NCI-H1694 treated with DMSO at 0.1 percent for 48 hours (cell line): ENCODE results near the gene PYY.
A peak's percentile ranks its signal among the peaks of the same experiment; 100 is the strongest.

Source experiments
- DNase-seq: peaks from one replicate; lab custom pipeline; 2025; lab: John Stamatoyannopoulos, UW

PYY gene

GRCh38 chr17:43914451-43914850 is 39.3 kb downstream of the PYY start:
- no peak for DNase-seq

- no peak for DNase-seq
Observed at GRCh38 chr17:43913584-43913983, 40.2 kb downstream of the PYY start.

GRCh38 chr17:43912635-43913304 is 41.0 kb downstream of the PYY start:
- DNase-seq, result no peak

- no peak for DNase-seq
Observed at GRCh38 chr17:43911904-43912303, 41.8 kb downstream of the PYY start.

- DNase-seq, result no peak
Observed at GRCh38 chr17:43909537-43910231, 44.1 kb downstream of the PYY start.

- DNase-seq, result peak; percentile 75
Observed at GRCh38 chr17:43907998-43908721, 45.6 kb downstream of the PYY start.

- peak; percentile 82 for DNase-seq
Observed at GRCh38 chr17:43907425-43907981, 46.2 kb downstream of the PYY start, which contains the start of gene MPP2. Gene MPP2, minus strand, starts transcription at chr17:43907536. Its CDS starts 3,076 bp downstream, at chr17:43904460.

- DNase-seq, result no peak
Observed at GRCh38 chr17:43906951-43907424, 46.8 kb downstream of the PYY start.

- DNase-seq, result peak; percentile 57
Observed at GRCh38 chr17:43905985-43906852, 47.5 kb downstream of the PYY start.

GRCh38 chr17:43905400-43905984 is 48.2 kb downstream of the PYY start:
- DNase-seq, result peak; percentile 47
